NK-92 (cell line): ENCODE data around the gene STK4.
"Not testable (repeated sequence)": the region's sequence is repeated elsewhere in the genome, so short reads cannot be mapped to it uniquely, and the experiment has no call there.

Source experiments
- DNase-seq: peaks from one replicate; lab custom pipeline; 2025; ENCODE audit not compliant: unreplicated experiment; lab: John Stamatoyannopoulos, UW

Gene STK4

DNA sequence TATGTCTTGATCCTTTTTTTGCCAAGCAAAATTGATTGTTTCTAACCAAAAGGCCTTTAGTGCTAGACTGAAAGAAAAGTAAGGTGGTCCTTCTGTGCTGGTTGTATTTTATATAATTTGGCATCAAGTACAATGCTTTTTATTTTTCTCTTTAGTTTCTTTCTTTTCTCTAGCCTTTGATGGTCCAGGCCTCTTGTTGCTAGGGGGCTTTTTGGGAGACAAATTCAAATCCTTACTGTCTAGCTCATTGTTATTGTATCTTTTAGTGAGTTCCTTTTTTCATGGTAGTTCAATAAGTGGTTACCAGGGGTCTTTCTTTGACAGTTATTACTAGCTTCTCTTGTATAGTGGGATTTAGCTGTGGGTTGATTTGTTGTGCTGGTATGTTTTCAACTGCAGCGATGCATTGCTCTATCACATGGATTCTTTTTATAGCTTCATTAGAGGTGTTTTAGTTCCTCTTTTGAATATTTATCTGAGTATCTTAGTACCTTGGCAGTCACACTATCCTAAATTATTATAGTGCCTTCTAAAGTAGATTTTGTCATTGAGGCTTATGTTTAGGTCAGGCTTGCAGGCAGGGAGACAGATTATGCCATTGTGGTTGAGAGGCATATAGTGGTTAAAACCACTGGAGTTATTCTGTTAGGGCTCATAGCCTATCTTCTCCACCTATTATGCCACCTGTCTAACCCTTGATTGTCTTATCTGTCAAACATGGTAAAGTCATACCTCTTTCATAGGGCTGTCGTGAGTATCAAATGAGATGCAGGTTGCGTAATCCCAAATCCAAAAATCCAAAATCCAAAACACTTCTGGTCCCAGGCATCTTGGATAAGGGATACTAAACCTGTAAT is 85.1 kb downstream of the STK4 start:
- no peak for DNase-seq

DNA sequence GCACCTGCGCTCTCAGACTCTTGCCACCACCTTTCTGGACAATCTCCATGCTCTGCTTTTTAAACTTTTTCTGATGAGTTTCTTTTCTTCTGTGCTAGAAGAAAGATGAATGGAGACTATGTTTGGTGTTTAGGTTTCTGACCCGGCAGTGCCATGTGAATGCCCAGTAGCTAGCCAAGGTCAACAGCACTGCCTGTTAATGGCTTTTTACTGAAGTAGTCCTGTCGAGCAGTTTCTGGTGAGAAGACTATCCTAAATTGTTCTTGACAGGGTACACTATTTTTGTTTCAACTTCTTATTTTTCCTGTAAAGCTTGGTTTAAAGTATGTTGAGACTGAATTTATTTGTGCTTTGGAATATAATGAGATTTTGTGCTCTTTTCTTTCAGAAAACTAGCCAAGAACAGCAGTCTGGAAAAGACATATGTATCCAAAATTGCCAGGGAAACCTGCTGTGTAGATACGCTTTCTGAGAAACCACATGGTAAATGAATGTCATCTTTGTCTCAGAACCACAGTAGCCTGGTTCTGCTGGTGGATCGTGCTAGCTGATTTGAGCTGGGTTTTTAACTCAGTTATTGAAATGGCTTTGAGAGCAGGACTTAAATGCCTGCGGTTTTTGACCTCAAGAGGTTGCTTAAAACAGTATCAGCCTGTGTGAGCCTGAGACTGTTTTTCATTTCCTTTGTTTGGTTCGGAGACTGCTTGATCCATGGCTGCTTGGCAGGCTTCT is 86.6 kb downstream of the STK4 start:
- no peak for DNase-seq

DNA sequence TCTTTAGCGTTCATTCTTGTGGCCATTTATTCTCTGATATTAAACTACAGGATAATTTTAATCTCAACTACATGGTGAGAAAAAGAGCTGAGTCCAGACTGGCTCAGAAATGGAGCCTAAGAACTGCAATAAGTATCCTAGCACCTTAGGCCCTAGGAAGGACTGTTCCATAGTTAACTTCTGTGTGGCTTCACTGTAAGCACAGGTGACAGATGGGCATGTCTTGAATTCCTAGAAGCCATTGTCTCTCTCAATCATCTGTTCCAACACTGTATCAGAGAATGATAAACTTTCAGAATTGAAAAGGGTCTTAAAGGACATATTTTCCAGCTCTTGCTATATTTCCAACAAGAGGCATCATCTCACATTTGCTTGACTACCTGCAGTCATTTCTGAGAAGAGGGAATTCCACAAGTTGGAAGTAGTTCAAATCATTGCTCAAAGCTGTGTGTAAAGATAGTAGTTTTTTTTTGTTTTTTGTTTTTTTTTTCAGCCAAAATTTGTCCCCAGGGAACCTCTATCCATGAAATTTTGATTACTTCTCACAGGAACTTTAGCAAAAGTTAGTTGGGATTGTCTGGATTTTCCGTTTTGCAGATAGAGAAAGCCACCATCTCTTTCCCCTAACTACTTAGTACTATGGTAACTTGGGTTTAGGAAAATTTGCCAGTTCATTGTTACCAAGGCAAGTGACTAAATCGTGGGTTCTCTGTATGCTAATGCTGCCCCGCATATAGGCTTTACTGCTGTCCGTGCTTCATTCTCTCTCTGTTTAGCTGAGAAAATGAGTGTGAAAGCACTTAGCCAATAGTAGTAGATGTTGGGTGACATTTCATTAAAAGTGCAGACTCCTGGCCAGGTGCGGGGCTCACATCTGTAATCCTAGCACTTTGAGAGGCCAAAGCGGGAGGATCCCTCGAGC is 87.4 kb downstream of the STK4 start:
- no peak for DNase-seq

- DNase-seq = no peak
These were observed 88.7 kb downstream of the STK4 start for GRCh38 chr20:45055056-45055455.

DNA sequence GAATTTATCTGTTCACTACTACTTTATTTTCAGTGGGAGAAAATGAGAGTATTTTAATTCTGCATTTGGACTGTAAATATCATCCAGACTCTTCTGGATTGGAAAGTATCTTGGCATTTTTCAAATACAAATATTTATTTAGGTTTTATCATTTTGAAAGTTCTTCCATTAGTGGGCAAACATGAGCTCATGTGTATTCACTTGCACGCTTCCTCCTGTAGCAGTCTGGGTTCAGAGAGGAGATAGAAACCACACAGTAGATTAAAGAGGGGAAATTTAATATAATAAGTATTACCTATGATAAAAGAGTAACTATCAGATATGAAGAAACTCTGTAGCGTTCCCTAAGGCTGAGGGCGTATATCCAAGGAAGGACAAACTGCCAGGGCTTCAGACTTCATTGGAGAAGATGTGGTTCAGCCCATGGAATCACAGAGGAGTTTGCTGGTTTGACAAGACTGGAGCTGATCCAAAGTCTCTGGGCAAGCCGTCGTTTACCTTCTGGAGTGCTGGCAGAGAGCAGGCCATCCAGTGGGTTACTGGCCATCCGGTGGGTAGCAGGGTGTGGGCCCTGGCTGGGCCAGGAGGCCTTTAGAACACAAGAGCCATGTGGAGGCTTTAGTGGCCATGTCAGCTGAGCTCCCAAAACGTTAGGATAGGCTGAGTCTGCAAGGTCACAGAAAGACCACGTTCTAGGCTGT is 90.3 kb downstream of the STK4 start:
- DNase-seq = no peak

DNA sequence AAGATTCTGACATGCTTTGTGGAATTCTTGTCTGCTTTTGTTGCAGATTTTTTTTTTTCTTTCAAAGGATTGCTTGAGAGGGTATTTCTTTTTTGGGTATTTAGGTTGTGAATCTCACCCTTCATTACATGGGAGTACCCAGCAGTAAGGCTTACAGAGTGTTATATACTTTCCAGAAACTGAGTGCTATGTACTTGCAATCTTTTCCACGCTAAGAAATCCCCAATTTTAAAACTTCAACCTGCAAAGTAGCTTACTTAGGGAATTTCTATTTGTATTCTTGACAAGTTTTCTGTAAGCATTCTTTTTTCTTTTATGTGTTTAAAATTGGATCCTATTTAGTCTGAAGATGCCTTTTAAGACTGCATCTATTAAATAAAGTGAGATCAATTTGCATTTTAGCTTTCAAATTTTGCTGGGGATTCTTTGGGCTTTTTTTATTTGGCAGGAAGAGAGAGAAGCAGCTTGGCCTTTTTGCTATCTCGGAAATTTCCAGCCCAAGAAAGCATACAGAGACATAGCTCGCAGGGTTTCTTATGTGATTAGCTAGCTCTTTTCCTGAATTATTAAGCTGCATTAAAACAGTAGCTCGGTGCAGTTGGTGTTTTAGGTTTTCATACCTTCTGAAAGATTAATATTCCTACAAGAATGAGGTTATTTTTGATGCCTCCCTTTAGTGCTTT is 92.0 kb downstream of the STK4 start:
- DNase-seq = no peak

- no peak for DNase-seq
These were observed 92.9 kb downstream of the STK4 start for GRCh38 chr20:45059022-45059728.

DNA sequence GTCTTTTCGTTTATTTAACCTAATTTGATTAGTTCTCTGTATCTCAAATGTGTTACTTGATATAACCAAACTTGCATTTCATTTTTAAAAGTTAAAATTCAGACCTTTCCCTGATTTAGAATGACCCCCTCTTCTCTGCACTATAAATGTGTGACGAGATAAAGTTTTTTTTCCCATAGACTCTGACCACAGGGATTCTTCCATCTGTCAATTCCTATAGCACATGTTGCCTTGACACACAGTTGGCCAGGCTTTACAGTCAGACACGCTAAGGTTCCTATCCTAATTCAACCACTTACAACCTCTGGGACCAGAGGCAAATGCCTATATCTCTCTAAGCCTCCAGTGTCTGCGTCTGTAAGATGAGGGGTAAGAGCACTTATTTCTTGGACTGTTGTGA is 94.0 kb downstream of the STK4 start:
- no peak for DNase-seq

- DNase-seq = no peak
These were observed 94.9 kb downstream of the STK4 start for GRCh38 chr20:45061244-45061643.

DNA sequence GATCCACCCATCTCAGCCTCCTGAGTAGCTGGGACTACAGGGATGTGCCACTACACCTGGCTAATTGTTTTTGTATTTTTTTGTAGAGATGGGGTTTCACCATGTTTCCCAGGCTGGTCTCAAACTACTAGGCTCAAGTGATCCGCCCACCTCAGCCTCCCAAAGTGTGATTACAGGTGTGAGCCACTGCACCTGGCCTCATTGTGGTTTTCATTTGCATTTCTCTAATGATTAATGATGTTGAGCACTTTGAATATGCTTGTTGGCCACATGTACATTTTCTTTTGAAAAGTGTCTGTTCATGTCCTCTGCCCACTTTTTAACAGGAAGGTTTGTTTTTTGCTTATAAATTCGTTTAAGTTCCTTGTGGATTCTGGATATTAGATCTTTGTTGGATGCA is 96.8 kb downstream of the STK4 start:
- DNase-seq = not testable (repeated sequence)

DNA sequence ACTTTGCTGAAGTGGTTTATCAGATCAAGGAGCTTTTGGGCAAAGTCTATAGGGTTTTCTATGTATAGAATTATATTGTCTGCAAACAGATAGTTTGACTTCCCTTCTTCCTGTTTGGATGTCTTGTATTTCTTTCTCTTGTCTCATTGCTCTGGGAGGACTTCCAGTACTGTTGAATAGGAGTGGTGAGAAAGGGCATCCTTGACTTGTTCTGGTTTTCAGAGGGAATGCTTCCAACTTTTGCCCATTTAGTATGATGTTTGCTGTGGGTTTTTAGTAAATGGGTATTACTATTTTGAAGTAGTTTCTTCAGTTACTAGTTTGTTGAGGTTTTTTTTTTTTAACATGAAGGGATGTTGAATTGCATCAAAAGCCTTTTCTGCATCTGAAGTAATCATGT is 98.5 kb downstream of the STK4 start:
- no peak for DNase-seq

DNA sequence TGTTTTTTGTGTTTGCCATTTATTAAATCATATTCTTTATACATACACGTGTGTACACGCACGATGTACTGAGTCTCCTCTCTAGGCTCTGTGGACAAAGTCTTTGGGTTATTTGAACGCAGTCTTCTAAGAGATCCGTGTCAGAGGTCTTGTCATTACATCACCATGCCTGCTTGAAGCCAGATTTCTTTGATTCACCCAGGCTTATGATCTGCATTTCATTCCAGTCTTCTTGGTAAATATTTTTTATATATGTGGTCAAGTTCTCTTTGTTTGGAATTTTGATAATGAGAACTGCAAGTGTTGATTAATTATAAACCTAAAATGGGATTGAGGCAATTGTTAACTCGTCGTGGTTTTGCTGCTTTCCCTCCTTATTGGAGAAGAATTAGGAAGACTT is 100.1 kb downstream of the STK4 start:
- no peak for DNase-seq

GRCh38 chr20:45067087-45067486 is 100.8 kb downstream of the STK4 start:
- no peak for DNase-seq

GRCh38 chr20:45067558-45067957 is 101.2 kb downstream of the STK4 start:
- DNase-seq = no peak

DNA sequence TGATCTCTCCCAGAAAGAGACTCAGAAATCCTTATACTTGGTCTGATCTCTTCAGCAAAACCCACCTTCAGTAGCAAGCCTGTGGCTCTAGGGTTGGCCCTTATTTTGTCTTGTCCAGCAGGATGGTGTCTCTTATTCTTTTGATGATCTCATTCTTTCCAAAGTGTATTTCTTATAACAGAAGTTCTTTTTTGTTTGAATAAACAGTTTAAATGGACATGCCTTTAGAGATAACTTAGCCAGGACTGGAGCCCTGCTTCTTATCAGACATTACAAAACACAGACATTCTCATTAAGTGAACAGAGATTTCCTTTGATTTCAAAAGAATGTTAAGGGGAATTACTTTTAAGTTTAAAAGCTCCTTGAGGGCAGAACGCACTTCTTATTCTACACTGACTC is 102.9 kb downstream of the STK4 start:
- DNase-seq = no peak

- DNase-seq = no peak
These were observed 104.8 kb downstream of the STK4 start for GRCh38 chr20:45070932-45071632.

DNA sequence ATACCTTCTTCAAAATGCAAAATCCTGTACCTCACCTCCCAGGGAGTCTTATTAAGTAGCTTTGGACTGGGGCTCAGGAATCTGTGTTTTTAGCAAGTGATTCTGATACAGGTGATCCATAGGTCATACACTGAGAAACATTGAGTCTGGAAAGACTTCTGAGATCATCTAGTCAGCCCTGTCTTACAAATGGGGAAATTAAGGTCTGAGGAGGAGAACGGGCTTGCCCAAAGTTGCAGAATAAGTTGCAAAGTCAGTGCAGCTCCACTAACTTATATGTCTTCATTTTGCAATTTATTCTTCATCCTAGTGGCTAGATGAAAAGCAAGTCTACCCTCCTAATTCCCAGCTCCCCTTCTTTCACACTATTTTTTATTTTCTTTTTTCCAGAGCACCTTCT is 105.8 kb downstream of the STK4 start:
- DNase-seq = no peak

- no peak for DNase-seq
These were observed 106.9 kb downstream of the STK4 start for GRCh38 chr20:45073221-45073620.

- DNase-seq = no peak
These were observed 111.2 kb downstream of the STK4 start for GRCh38 chr20:45077559-45077958.
